GM12878 (cell line): ENCODE measurements around the gene INSC. TPM values are rescaled to one million over a fixed set of nuclear protein-coding genes. Genes with fewer than 3 reads are reported as not detected.

Source experiments
- ATAC-seq: fragments of 200-7000 bp; cut with Tn5 transposase; 3 replicates; pipeline ENCODE4 v1.9.1; 2020; ENCODE audit warnings: mild to moderate bottlenecking, moderate library complexity
- BruUV-seq: library from RNA; stranded (reverse); fragments of 400-500 nt; replicated peaks from 2 replicates; lab custom pipeline; 2021; lab: Mats Ljungman, UMichigan
- CTCF ChIA-PET: fragments of 300-600 bp; sonication (Branson Sonifier 250); formaldehyde crosslinking; extraction: SDS; loops from one replicate; lab custom pipeline; 2021; ENCODE audit warnings: inconsistent platforms; lab: Yijun Ruan, JAX
- POLR2A ChIA-PET: fragments of 350-600 bp; formaldehyde crosslinking; extraction: SDS; loops from one replicate; lab custom pipeline; 2021; ENCODE audit warnings: inconsistent platforms; lab: Charles Lee
- RAD21 ChIA-PET: fragments of 300-600 bp; sonication (Branson Sonifier 250); formaldehyde crosslinking; loops from one replicate; lab custom pipeline; 2023; ENCODE audit warnings: antibody characterized with exemption; ENCODE audit not compliant: unreplicated experiment; lab: Charles Lee
- SMC1A ChIA-PET: fragments of 300-600 bp; sonication (Branson Sonifier 250); formaldehyde crosslinking; loops from one replicate; lab custom pipeline; 2023; ENCODE audit not compliant: unreplicated experiment, uncharacterized antibody; lab: Charles Lee
- DNase-seq: peaks from one replicate; pipeline ENCODE4 v3.0.0-alpha.2; 2011; ENCODE audit warnings: low read depth, low spot score
- FAIRE-seq: peaks from 3 replicates; lab custom pipeline; 2011; peaks lifted over from hg19 to GRCh38; lab: Jason Lieb, UNC
- H2AFZ ChIP-seq: 2 replicates; pipeline ENCODE4 v1.6.0; 2011; ENCODE audit warnings: low read depth, low read length, control low read depth; ENCODE audit not compliant: control insufficient read depth
- H3K27ac ChIP-seq: 2 replicates; pipeline ENCODE4 v1.5.1; 2011; ENCODE audit warnings: control low read depth; ENCODE audit not compliant: control insufficient read depth, insufficient read depth
- H3K27me3 ChIP-seq, 2 experiments: replicated peaks in 1 of 2; 2 replicates each; pipeline versions ENCODE4 v1.6.0 to v1.6.1; 2011; ENCODE audit warnings: low read length in 1 of 2; ENCODE audit not compliant: control insufficient read depth in 2 of 2, insufficient read depth in 2 of 2
- H3K36me3 ChIP-seq, 2 experiments: 2 replicates each; pipeline ENCODE4 v1.5.1; 2011; ENCODE audit warnings: low read length in 1 of 2; ENCODE audit not compliant: control insufficient read depth in 2 of 2, insufficient read depth in 2 of 2
- H3K4me1 ChIP-seq: 2 replicates; pipeline ENCODE4 v1.6.1; 2011; ENCODE audit warnings: mild to moderate bottlenecking, low read length, moderate library complexity, mixed read lengths; ENCODE audit not compliant: control insufficient read depth, insufficient read depth
- H3K4me2 ChIP-seq: 2 replicates; pipeline ENCODE4 v1.6.0; 2011; ENCODE audit warnings: control low read depth; ENCODE audit not compliant: control insufficient read depth, insufficient read depth
- H3K4me3 ChIP-seq: fragments of 200-600 bp; sonication (generic); 2 replicates; pipeline ENCODE4 v1.5.1; 2016
- H3K79me2 ChIP-seq: 2 replicates; pipeline ENCODE4 v1.6.0; 2011; ENCODE audit warnings: low read length; ENCODE audit not compliant: control insufficient read depth, insufficient read depth
- H3K9ac ChIP-seq: 2 replicates; pipeline ENCODE4 v1.8.0; 2011; ENCODE audit warnings: low read length, control low read depth, mixed read lengths; ENCODE audit not compliant: control insufficient read depth, insufficient read depth
- H3K9me3 ChIP-seq: replicated peaks from 3 replicates; pipeline ENCODE4 v1.5.1; 2011; ENCODE audit warnings: mild to moderate bottlenecking, low read length; ENCODE audit not compliant: control insufficient read depth, insufficient read depth
- H4K20me1 ChIP-seq: 2 replicates; pipeline ENCODE4 v1.6.0; 2011; ENCODE audit not compliant: control insufficient read depth, insufficient read depth
- EED ChIP-seq: sonication (generic); IDR thresholded peaks from 2 replicates; pipeline ENCODE4 v1.6.1; 2016; ENCODE audit warnings: antibody characterized with exemption, low read depth
- MEF2B ChIP-seq: fragments of 450-650 bp; IDR thresholded peaks from 2 replicates; pipeline ENCODE4 v1.6.1; 2018; ENCODE audit warnings: mild to moderate bottlenecking, moderate library complexity; ENCODE audit not compliant: partially characterized antibody, poor library complexity, severe bottlenecking
- WGBS: methylation state at CpG from one replicate; pipeline ENCODE4 v1.1.6; 2016; ENCODE audit warnings: low lambda C conversion rate; ENCODE audit not compliant: insufficient replicate concordance, insufficient coverage; ENCODE audit errors: missing lambda C conversion rate; 5-methylcytosine and 5-hydroxymethylcytosine counted together
- in situ Hi-C: fragments of 300-500 bp; cut with MboI; formaldehyde crosslinking; loops from 9 replicates; pipeline ENCODE4 v1.14.3; 2018; ENCODE audit warnings: mixed read lengths
- intact Hi-C: fragments of 100-400 bp; cut with micrococcal nuclease; formaldehyde crosslinking; loops from one replicate; pipeline ENCODE4 v1.14.2; 2022; ENCODE audit not compliant: unreplicated experiment
- polyA plus RNA-seq, 11 experiments: library from polyadenylated mRNA; depleted of rRNA in 4 of 11; unstranded in 6 of 11; stranded (reverse) in 5 of 11; fragments of >200 nt; fragmentation: Nextera tagmentation in 4 of 11; fragmentation: Illumina TruSeq in 1 of 11; extraction: Ambion mirVana in 4 of 11; extraction: Trizol in 1 of 11; gene quantifications; 1 replicate in 1 of 11; 2 replicates in 10 of 11; pipeline versions ENCODE4 v1.2.1 to v1.2.3, GENCODE V29; 2011 to 2016; ENCODE audit warnings: inconsistent platforms in 2 of 11, missing spikeins in 2 of 11, low read depth in 1 of 11
- total RNA-seq, 4 experiments: library from RNA; depleted of rRNA in 3 of 4; stranded (reverse); fragments of >200 nt in 3 of 4; fragmentation: Illumina TruSeq in 1 of 4; extraction: Trizol in 1 of 4; gene quantifications; 2 replicates each; pipeline versions ENCODE4 v1.2.1 to v1.2.3, GENCODE V29; 2013 to 2021
- TF ChIP-seq, protein P1 (sequence below), 3 experiments: IDR thresholded peaks in 2 of 3; conservative IDR thresholded peaks in 1 of 3; 2 replicates each; pipeline ENCODE4 v1.5.1; 2011; ENCODE audit warnings: low read depth in 3 of 3, low read length in 3 of 3, mild to moderate bottlenecking in 3 of 3, control low read depth in 2 of 3, moderate library complexity in 2 of 3, inconsistent platforms in 1 of 3, mixed read lengths in 1 of 3; ENCODE audit not compliant: control insufficient read depth in 2 of 3, insufficient read depth in 1 of 3; ENCODE audit errors: extremely low read depth in 1 of 3
- TF ChIP-seq, protein P2 (sequence below): IDR thresholded peaks from 2 replicates; pipeline ENCODE4 v1.6.1; 2011; ENCODE audit warnings: low read depth, mild to moderate bottlenecking, low read length, moderate library complexity, borderline replicate concordance; ENCODE audit errors: extremely low read depth

The INSC gene
- total and polyA plus RNA-seq, 10 of the 15 experiments (the other 5 are each of a cell fraction or from before 2014, with no cell fraction given): 0.13 to 0.33 TPM; not detected in 8

DNA sequence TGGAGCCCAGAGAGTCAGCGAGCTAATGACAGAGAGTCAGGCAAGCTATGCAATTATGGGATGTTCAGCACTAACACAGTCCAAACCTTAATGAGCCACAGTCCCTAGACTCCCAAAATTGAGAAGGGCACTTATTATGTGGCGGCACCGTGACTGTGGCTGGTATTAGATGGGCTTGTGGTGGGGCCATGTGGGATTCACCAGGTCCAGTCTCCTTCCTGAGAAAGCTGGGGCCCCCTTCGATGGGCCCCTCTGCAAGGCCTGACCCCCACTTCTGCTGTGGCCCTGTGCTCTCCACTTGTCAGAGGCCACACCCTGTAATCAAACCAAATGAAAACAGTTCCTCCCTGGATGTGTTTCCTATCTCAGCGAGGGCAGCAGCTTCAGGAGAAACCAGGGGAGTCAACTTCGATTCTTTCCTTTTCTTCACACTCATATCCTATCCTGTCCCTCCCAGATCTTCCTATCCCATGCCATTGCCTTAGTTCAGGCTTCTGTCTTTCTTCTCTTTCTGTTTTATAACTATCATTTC is 42.9 kb downstream of the INSC start:
- Histone ChIP-seq H3K4me3 (no peak overlapping the region), H3K9me3 (no peaks in the 10 kb centered on the region), H3K4me2 (no peak overlapping the region), H3K27me3 (no peaks in the 10 kb centered on the region), H2AFZ (no peak overlapping the region), H3K79me2 (no peaks in the 10 kb centered on the region), H3K9ac (no peak overlapping the region), H3K36me3 (no peaks in the 10 kb centered on the region), H3K4me1 (no peaks in the 10 kb centered on the region), H4K20me1 (no peaks in the 10 kb centered on the region), H3K27ac (no peak overlapping the region)
- ChIA-PET RAD21 (no interaction called here), POLR2A (no interaction called here), CTCF (interaction anchor here (1.0 to 6.4 kb wide), 2 partner anchors 18 to 55 kb away, joined by 5 to 102 read pairs; no protein-coding TSS in a partner anchor), SMC1A (no interaction called here)
- FAIRE-seq (no peak), ATAC-seq (no peak), DNase-seq (no peak)
- in situ Hi-C loops (loop anchor here (5.0 kb wide), 1 partner anchor 55 kb away; no protein-coding TSS in a partner anchor), intact Hi-C loops (no loop called here)
- BruUV-seq: no TSS peak
- TF ChIP-seq EED (no peak), MEF2B (no peak)
- TF ChIP-seq, protein P1, sequence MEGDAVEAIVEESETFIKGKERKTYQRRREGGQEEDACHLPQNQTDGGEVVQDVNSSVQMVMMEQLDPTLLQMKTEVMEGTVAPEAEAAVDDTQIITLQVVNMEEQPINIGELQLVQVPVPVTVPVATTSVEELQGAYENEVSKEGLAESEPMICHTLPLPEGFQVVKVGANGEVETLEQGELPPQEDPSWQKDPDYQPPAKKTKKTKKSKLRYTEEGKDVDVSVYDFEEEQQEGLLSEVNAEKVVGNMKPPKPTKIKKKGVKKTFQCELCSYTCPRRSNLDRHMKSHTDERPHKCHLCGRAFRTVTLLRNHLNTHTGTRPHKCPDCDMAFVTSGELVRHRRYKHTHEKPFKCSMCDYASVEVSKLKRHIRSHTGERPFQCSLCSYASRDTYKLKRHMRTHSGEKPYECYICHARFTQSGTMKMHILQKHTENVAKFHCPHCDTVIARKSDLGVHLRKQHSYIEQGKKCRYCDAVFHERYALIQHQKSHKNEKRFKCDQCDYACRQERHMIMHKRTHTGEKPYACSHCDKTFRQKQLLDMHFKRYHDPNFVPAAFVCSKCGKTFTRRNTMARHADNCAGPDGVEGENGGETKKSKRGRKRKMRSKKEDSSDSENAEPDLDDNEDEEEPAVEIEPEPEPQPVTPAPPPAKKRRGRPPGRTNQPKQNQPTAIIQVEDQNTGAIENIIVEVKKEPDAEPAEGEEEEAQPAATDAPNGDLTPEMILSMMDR (IDR thresholded peaks at IDR 0.05 in 2 of 3, conservative IDR thresholded peaks at IDR 0.05 in 1 of 3; ENCODE audit: control insufficient read depth in 2 of 3, extremely low read depth in 1 of 3, insufficient read depth in 1 of 3, low read depth in 3 of 3, low read length in 3 of 3): no peak
- TF ChIP-seq, protein P2, sequence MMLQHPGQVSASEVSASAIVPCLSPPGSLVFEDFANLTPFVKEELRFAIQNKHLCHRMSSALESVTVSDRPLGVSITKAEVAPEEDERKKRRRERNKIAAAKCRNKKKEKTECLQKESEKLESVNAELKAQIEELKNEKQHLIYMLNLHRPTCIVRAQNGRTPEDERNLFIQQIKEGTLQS: no peak
- WGBS: 30% methylated on average over 6 of the region's 6 CpGs
